B cell (primary cell): ENCODE data around the gene FSHR. TPM values are rescaled to one million over a fixed set of nuclear protein-coding genes. Genes with fewer than 3 reads are reported as not detected.

Experiments used
- ATAC-seq: fragments of 200-7000 bp; cut with Tn5 transposase; one replicate; pipeline ENCODE4 v1.10.0; 2021; ENCODE audit warnings: low read depth, mild to moderate bottlenecking, moderate number of reproducible peaks, moderate library complexity
- CTCF ChIA-PET: fragments of 350-600 bp; sonication (Branson Sonifier 250); formaldehyde crosslinking; loops from one replicate; lab custom pipeline; 2021; ENCODE audit warnings: antibody characterized with exemption, inconsistent platforms; lab: Charles Lee
- POLR2A ChIA-PET: fragments of 350-600 bp; sonication (Branson Sonifier 250); formaldehyde crosslinking; loops from one replicate; lab custom pipeline; 2021; ENCODE audit warnings: antibody characterized with exemption; lab: Charles Lee
- DNase-seq: peaks from one replicate; pipeline ENCODE4 v3.0.0; 2013
- H2AFZ ChIP-seq: 2 replicates; pipeline ENCODE4 v1.6.1; 2012; ENCODE audit warnings: mild to moderate bottlenecking, low read depth, low read length; ENCODE audit not compliant: insufficient read depth, poor library complexity, severe bottlenecking
- H3K27ac ChIP-seq, 2 donors: 1 replicate in 1 of 2; 2 replicates in 1 of 2; pipeline ENCODE4 v1.5.1; 2012 to 2013; ENCODE audit warnings: low read length in 2 of 2, mild to moderate bottlenecking in 2 of 2, moderate library complexity in 1 of 2
- H3K27me3 ChIP-seq, 4 experiments: fragments of 200-600 bp in 1 of 4; sonication (generic) in 1 of 4; replicated peaks in 1 of 4; 1 replicate in 2 of 4; 2 replicates in 2 of 4; pipeline versions ENCODE4 v1.6.1 to v1.7.0; 2013 to 2016; ENCODE audit warnings: low read length in 3 of 4, mild to moderate bottlenecking in 2 of 4, mixed read lengths in 1 of 4, moderate library complexity in 1 of 4; ENCODE audit not compliant: insufficient read depth in 4 of 4, control insufficient read depth in 3 of 4; ENCODE audit errors: control extremely low read depth in 1 of 4
- H3K36me3 ChIP-seq, 2 experiments: replicated peaks in 1 of 2; 1 replicate in 1 of 2; 2 replicates in 1 of 2; pipeline versions ENCODE4 v1.6.1 to v1.7.1; 2013; ENCODE audit warnings: low read length in 1 of 2; ENCODE audit not compliant: insufficient read depth in 2 of 2, control insufficient read depth in 1 of 2; ENCODE audit errors: control extremely low read depth in 1 of 2, extremely low read depth in 1 of 2
- H3K4me1 ChIP-seq, 2 donors: fragments of 200-600 bp in 1 of 2; sonication (generic) in 1 of 2; 1 replicate in 1 of 2; 2 replicates in 1 of 2; pipeline versions ENCODE4 v1.5.1 to v1.6.1; 2013 to 2017; ENCODE audit warnings: low read length in 2 of 2; ENCODE audit not compliant: control insufficient read depth in 2 of 2, insufficient read depth in 2 of 2
- H3K4me2 ChIP-seq: replicated peaks from 2 replicates; pipeline ENCODE3; 2012; ENCODE audit warnings: mild to moderate bottlenecking, low read depth, low read length; ENCODE audit not compliant: poor library complexity, severe bottlenecking
- H3K4me3 ChIP-seq, 5 experiments: fragments of 200-600 bp in 1 of 5; sonication (generic) in 1 of 5; 1 replicate in 3 of 5; 2 replicates in 2 of 5; pipeline versions ENCODE4 v1.5.1 to v1.7.0; 2011 to 2016; ENCODE audit warnings: low read length in 4 of 5, mild to moderate bottlenecking in 4 of 5, low read depth in 2 of 5, control low read depth in 1 of 5, moderate library complexity in 1 of 5; ENCODE audit not compliant: insufficient read depth in 1 of 5; ENCODE audit errors: control extremely low read depth in 1 of 5, extremely low read depth in 1 of 5
- H3K79me2 ChIP-seq: fragments of 200-600 bp; sonication (generic); one replicate; pipeline ENCODE4 v1.6.0; 2016; ENCODE audit warnings: low read length; ENCODE audit not compliant: control insufficient read depth, insufficient read depth
- H3K9ac ChIP-seq: fragments of 200-600 bp; sonication (generic); 2 replicates; pipeline ENCODE4 v1.6.1; 2017; ENCODE audit warnings: mild to moderate bottlenecking, low read length, moderate library complexity
- H3K9me3 ChIP-seq, 3 donors: one replicate each; pipeline versions ENCODE4 v1.6.1 to v1.7.1; 2013; ENCODE audit warnings: low read length in 2 of 3; ENCODE audit not compliant: control insufficient read depth in 2 of 3, insufficient read depth in 1 of 3; ENCODE audit errors: control extremely low read depth in 1 of 3
- H4K20me1 ChIP-seq: 2 replicates; pipeline ENCODE4 v1.6.0; 2012; ENCODE audit warnings: mild to moderate bottlenecking, low read length; ENCODE audit not compliant: insufficient read depth, control insufficient read depth, poor library complexity, severe bottlenecking
- H3K27ac Mint-ChIP-seq: one replicate; pipeline ENCODE4 v1.8.0; 2021; ENCODE audit warnings: mixed read lengths
- H3K27me3 Mint-ChIP-seq: one replicate; pipeline ENCODE4 v1.8.0; 2021; ENCODE audit warnings: mixed read lengths
- H3K4me1 Mint-ChIP-seq: one replicate; pipeline ENCODE4 v1.8.0; 2021; ENCODE audit warnings: mixed read lengths
- H3K4me3 Mint-ChIP-seq: one replicate; pipeline ENCODE4 v1.8.0; 2021; ENCODE audit warnings: mixed read lengths
- H3K9me3 Mint-ChIP-seq: one replicate; pipeline ENCODE4 v1.8.0; 2022; ENCODE audit warnings: mixed read lengths; ENCODE audit not compliant: insufficient read depth
- CTCF ChIP-seq: fragments of 200-600 bp; IDR thresholded peaks from one replicate; pipeline ENCODE4 v1.8.0; 2022; ENCODE audit warnings: antibody characterized with exemption, mild to moderate bottlenecking
- EZH2 ChIP-seq: IDR thresholded peaks from 2 replicates; pipeline ENCODE4 v1.6.1; 2012; ENCODE audit warnings: borderline replicate concordance, low read depth, mild to moderate bottlenecking, moderate library complexity, low read length; ENCODE audit not compliant: insufficient read depth, poor library complexity, severe bottlenecking
- WGBS: methylation state at CpG from one replicate; pipeline ENCODE4 v1.1.5; 2013; ENCODE audit warnings: missing lambda C conversion rate; ENCODE audit not compliant: insufficient coverage; 5-methylcytosine and 5-hydroxymethylcytosine counted together
- intact Hi-C: fragments of 100-400 bp; cut with micrococcal nuclease; formaldehyde crosslinking; loops from one replicate; pipeline ENCODE4 v1.10.0; 2022
- polyA plus RNA-seq: library from polyadenylated mRNA; depleted of rRNA; stranded (reverse); fragments of >200 nt; gene quantifications from 2 replicates; pipeline ENCODE4 v1.2.3, GENCODE V29; 2012
- total RNA-seq, 2 donors: library from RNA; stranded (reverse); fragments of 120-200 nt in 1 of 2; gene quantifications; 1 replicate in 1 of 2; 2 replicates in 1 of 2; pipeline versions ENCODE4 v1.2.3 to v1.2.4, GENCODE V29; 2013 to 2022

The FSHR gene
- total and polyA plus RNA-seq, 2 donors (not counting 1 experiment from before 2014, with no cell fraction given): not detected

- intact Hi-C loops: no loop called here
- H3K9ac ChIP-seq: no peak overlapping the region
- no peaks in the 10 kb centered on the region for H3K9me3 ChIP-seq
- H3K27me3 Mint-ChIP-seq: no peaks in the 10 kb centered on the region
- H3K4me2 ChIP-seq: no peak overlapping the region
- no peak overlapping the region for H2AFZ ChIP-seq
- H3K4me1 ChIP-seq: no peaks in the 10 kb centered on the region
- H4K20me1 ChIP-seq: no peaks in the 10 kb centered on the region
- H3K4me3 ChIP-seq: no peak overlapping the region
- no peaks in the 10 kb centered on the region for H3K27me3 ChIP-seq
- TF ChIP-seq EZH2 (no peak), CTCF (no peak)
- CTCF ChIA-PET: no interaction called here
- no peak for ATAC-seq
- WGBS: 57% methylated on average over 1 of the region's 1 CpG
- H3K27ac Mint-ChIP-seq: no peak overlapping the region
- DNase-seq: no peak
- no peaks in the 10 kb centered on the region for H3K9me3 Mint-ChIP-seq
- no peak overlapping the region for H3K27ac ChIP-seq
- H3K4me3 Mint-ChIP-seq: no peak overlapping the region
- H3K36me3 ChIP-seq: no peaks in the 10 kb centered on the region
- H3K4me1 Mint-ChIP-seq: no peaks in the 10 kb centered on the region
- POLR2A ChIA-PET: no interaction called here
- H3K79me2 ChIP-seq: no peaks in the 10 kb centered on the region
Observed at GRCh38 chr2:49045083-49045482, 109.2 kb downstream of the FSHR start.

GRCh38 chr2:49044350-49045079, 109.8 kb downstream of the FSHR start:
- intact Hi-C loops: no loop called here
- Histone ChIP-seq H2AFZ (no peak overlapping the region), H4K20me1 (no peaks in the 10 kb centered on the region), H3K36me3 (no peaks in the 10 kb centered on the region), H3K27me3 (no peaks in the 10 kb centered on the region), H3K79me2 (no peaks in the 10 kb centered on the region), H3K4me2 (no peak overlapping the region), H3K9ac (no peak overlapping the region), H3K9me3 (no peaks in the 10 kb centered on the region), H3K4me1 (no peaks in the 10 kb centered on the region), H3K4me3 (no peak overlapping the region), H3K27ac (no peak overlapping the region)
- no CpG with 5 or more reads among the region's 1 CpG for WGBS
- no peaks in the 10 kb centered on the region for H3K27me3 Mint-ChIP-seq
- H3K9me3 Mint-ChIP-seq: no peaks in the 10 kb centered on the region
- no peak overlapping the region for H3K27ac Mint-ChIP-seq
- CTCF ChIA-PET: no interaction called here
- no peak overlapping the region for H3K4me3 Mint-ChIP-seq
- H3K4me1 Mint-ChIP-seq: no peaks in the 10 kb centered on the region
- POLR2A ChIA-PET: no interaction called here
- TF ChIP-seq EZH2 (no peak), CTCF (no peak)
- DNase-seq: no peak
- no peak for ATAC-seq
